GM10266 (cell line): Measurements from ENCODE around the gene CTNNAL1.

ENCODE experiments used
- DNase-seq: peaks from one replicate; pipeline ENCODE4 v3.0.0; 2012; ENCODE audit errors: extremely low spot score
- TF ChIP-seq, protein P1 (sequence below): IDR thresholded peaks from 2 replicates; pipeline ENCODE4 v1.5.1; 2012; ENCODE audit warnings: mild to moderate bottlenecking, low read depth; ENCODE audit not compliant: control insufficient read depth, insufficient read depth; ENCODE audit errors: missing control alignments

CTNNAL1 gene

DNA sequence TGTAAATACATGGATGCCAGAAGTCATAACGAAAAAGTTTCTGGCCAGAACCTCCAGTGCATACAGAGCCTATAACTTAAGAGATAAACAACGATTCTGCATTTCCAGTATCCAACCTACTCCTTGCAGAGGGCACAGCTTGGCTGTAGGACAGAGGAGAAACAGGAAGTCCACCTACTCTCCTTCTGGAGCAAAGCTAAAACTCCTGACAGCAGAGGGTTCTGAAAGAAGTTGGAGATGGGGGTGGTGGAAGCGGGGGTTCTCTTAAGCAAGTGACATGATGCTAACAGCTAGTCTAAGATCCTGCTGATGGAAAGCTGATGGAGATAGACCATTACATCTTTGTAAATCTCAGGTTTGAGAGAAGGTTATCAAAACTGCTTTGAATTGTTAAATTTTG, 35.5 kb upstream of the CTNNAL1 start:
- TF ChIP-seq, protein P1, sequence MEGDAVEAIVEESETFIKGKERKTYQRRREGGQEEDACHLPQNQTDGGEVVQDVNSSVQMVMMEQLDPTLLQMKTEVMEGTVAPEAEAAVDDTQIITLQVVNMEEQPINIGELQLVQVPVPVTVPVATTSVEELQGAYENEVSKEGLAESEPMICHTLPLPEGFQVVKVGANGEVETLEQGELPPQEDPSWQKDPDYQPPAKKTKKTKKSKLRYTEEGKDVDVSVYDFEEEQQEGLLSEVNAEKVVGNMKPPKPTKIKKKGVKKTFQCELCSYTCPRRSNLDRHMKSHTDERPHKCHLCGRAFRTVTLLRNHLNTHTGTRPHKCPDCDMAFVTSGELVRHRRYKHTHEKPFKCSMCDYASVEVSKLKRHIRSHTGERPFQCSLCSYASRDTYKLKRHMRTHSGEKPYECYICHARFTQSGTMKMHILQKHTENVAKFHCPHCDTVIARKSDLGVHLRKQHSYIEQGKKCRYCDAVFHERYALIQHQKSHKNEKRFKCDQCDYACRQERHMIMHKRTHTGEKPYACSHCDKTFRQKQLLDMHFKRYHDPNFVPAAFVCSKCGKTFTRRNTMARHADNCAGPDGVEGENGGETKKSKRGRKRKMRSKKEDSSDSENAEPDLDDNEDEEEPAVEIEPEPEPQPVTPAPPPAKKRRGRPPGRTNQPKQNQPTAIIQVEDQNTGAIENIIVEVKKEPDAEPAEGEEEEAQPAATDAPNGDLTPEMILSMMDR, result no peak

DNA sequence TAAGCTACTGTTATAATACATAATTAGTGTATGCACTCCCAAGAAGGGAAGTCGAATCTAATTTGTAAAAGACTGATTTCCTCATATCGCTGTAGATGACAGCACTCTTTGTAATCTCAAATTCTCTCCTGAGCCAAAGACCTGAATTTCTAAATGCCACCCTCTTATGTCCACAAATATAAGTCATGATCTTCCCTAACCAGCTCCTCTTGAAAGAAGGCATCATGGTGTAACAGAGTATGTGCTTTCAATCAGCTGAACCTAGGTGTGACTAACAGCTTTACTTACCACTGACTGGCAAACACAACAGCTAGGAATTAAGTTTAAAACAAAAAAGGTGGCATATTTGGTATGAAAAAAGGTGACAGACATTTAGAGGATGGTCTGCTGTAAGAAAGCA, 34.0 kb upstream of the CTNNAL1 start:
- TF ChIP-seq, protein P1, result no peak
- DNase-seq, result no peak

More for the DNA sequence above, 35.5 kb upstream of the CTNNAL1 start:
- DNase-seq, result no peak

DNA sequence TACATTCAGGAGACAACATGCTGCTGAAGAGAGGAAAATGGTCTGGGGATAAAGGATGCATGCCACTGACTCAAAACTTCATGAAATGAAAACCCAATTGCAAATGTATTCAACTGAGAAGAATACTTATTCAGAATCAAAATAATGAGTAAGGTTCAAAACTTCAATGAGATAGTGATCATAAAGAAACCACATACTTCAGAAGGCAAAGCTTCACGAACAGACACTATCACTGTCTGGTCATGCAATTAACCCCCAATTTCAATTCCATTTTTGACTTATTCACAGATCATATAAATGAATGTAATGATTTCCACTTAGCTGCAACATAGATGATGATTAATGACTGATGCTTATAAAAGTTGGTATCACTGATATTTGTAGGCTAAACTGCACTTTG, 33.0 kb upstream of the CTNNAL1 start:
- no peak for DNase-seq
- TF ChIP-seq, protein P1, result no peak

DNA sequence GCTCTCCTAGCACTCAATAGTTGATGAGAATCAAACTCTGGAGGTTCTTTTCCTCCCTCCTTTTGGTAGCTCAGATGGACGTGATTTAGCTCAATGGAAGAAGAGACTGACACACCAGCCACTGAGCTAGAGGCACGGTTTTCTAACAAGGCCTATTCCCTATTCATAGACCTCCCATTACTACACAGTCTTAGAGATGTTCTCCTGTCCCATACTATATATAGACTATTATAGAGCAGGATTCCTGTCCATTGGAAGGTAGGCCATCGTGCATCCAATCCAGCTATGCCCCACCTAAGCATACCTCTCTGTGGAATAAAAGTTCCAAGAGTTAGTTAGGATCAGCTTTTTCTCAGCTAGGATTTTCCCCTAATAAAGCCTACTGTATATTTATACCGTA, 30.3 kb upstream of the CTNNAL1 start:
- TF ChIP-seq, protein P1, result no peak
- no peak for DNase-seq

DNA sequence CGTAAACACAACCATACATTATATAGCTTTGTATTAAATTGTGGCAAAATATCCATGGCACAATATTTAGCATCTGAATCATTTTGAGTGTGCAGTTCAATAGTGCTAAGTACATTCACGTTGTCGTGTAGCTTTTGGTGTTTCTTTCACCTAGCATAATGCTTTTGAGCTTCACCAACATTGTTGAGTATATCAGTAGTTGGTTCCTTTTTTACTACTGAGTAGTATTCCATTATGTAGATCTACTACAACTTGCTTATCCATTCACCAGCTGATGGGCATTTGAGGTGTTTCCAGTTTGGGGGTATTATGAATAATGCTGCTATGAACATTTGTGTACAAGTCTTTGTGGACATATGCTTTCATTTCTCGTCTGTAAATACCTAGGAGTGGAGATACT, 27.3 kb upstream of the CTNNAL1 start:
- TF ChIP-seq, protein P1, result no peak
- no peak for DNase-seq

DNA sequence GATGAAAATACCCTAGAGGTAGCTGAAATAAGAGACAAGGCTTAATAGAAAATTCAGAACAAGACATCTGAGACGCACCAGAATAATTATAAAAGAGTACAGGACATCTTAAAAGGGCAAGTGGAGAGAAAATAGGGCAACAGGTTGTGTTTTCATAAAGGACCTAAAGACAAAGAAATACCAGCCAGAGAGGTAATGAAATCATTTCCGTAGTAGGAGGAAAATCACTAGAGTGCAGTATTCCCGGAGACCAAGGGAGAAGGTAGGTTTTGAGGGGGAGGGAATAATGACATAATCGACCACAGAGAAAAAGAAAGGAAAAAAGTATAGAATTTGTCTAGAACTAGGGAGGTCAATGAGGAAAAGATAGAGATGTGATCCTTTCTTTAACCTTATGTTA, 26.2 kb upstream of the CTNNAL1 start:
- TF ChIP-seq, protein P1, result no peak
- DNase-seq, result no peak

DNA sequence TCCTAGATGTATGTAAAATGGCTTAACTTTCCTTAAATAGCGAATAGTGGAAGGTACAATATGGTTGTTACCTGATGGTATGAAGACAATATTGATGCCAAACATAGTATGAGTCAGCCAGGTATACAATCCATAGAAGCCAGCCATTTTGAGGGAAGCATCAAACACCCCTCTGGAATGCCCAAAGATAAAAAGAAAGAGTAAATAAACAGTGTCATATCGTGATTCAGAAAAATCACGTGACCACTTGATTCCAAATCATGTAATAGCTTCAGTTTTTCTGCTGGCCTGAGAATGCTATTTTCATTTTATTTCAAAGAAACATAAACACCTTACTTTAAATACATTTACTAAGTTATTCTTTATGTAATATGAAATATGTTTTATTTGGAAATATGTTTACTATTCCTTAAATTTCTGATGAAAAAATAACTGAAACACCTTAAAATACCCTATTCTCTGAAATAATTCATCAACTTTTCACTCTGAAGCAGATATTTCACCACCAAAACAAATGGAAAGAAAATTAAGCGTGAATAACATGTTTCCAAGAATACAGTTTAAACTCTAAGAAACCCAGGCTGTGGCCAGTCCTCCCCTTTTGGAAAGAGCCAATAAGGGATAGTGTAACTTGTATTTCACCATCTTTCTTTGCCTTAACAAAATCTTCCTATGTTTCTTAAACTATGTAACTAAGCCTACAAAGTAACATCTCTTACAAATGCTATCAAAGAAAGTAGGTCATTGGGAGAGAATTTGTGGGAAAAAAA, 24.8 kb upstream of the CTNNAL1 start:
- DNase-seq, result no peak

More for the DNA sequence above, 24.8 kb upstream of the CTNNAL1 start:
- TF ChIP-seq, protein P1, result no peak
